Measurements from ENCODE around the gene TMEM30B.

TMEM30B gene

DNA sequence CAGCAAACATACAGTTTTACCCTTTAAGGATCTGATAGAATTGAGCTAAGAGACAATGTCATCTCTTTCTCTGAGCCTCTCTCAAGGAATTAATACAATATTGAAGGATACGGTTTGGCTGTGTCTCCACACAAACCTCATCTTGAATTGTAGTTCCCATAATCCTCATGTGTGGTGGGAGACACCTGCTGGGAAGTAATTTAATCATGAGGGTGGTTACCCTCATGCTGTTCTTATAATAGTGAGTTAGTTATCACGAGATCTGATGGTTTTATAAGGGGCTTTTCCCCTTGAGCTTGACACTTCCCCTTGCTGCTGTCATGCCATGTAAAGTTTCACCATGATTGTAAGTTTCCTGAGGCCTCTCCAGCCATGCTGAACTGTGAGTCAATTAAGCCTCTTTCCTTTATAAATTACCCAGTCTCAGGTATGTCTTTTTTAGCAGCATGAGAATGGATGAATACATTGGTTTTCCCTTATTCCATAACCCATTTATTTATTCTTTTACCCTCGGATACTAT, 47.6 kb downstream of the TMEM30B start:
- DNase-seq (ENCODE audit: low spot score) = no peak

DNA sequence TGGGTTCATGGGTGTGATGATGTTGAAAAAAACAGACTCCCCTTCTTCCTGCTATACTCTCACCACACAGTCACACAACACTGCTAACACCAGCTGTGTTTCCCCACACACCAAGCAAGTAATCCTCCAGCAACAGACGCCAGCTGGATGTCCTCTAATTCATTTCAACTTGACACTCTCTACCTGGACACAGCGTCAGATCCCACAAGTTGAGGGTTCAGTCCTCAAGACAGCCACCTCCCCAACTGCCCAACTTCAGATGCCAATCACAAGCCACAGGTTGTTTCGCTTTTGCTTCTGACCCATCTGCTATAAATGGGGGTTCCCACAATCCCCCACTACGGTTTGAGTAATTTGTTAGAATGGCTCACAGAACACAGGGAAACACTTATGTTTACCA, 49.3 kb downstream of the TMEM30B start:
- DNase-seq (ENCODE audit: low spot score) = no peak

DNA sequence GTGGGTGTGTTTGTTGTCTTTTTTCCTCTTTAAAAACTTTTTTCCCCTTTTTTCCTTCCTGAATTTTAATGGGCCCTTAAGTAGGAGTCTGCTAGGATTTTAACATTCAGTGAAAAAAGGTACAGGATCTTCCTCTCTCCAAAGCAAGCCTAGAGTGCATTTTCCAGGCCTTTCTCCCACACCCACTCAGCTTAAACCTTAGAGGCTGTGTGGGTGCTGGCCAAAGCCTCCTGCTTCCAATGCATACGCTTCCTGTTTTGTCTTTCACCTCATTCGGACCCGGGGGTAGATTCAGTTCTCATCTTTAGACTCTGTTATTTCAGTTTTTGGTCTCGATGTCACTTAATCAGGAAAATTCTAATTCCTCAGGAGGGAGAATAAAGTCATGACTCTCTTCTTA, 51.2 kb downstream of the TMEM30B start:
- no peak for DNase-seq (ENCODE audit: low spot score)

DNA sequence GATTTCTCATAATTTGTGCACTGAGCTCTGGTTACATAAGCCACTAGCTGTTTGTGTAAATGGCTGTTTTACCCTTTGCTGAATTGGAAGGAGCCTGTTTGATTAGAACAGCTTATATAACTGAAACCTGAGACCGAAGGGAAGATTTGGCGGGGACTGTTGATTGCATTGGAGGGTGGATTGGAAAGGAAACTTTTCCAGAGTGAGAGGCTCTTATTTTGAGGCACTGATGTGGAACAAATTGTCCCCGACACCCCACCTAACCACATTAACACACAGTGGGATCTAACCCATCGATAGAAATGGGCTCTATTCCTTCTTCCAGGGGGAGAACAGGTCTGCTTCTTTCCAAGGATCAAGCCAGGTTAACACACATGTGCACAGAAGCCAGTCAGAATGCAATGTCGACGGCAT, 51.7 kb downstream of the TMEM30B start:
- no peak for DNase-seq (ENCODE audit: low spot score)

DNA sequence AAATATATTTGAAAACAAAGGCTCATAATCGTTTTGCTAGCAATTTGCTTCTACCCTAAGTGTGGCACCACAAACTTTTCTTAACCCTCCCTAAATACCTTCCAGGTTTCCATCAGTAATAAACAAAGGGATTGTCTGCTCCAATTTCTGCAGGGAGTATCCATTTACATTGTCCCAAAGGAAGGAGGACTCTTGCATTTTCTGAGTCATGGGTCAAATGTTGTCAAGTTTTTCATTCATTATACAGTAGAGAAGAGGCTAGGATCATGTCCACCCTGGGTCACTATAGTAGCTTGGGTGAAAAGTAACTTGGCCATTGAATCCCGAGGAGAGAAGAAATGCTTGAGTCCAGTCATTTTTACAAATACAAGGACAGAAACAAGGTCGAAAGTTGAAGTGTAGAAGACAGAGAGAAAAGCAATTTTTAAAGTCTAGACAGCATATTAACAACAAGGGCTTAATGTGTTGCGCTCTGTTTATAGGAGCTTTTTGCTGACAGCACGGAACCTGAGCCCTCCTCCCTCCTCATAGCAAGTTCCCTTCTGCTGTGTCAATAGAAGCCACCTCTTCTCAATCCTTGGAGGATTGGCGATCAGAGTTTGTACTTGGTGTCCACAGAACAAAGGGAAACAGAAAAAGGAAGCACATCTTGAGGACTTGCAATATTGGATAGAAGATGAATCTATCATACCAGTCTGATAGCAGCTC, 53.1 kb downstream of the TMEM30B start:
- DNase-seq (ENCODE audit: low spot score) = no peak
